Natural killer cell (primary cell): Measurements from ENCODE around the gene RASL11B. TPM values are rescaled to one million over a fixed set of nuclear protein-coding genes. Genes with fewer than 3 reads are reported as not detected.

Source experiments
- ATAC-seq, 3 donors: fragments of 150-1000 bp in 2 of 3; fragments of 200-7000 bp in 1 of 3; cut with Tn5 transposase; 1 replicate in 1 of 3; 2 replicates in 2 of 3; pipeline ENCODE4 v1.10.0; 2021; ENCODE audit warnings: mild to moderate bottlenecking in 2 of 3, moderate library complexity in 2 of 3
- DNase-seq, 2 donors: peaks; one replicate each; pipeline versions ENCODE4 v3.0.0 to v3.0.0-alpha.2; 2013 to 2021; ENCODE audit warnings: mixed read lengths in 1 of 2
- H3K27ac ChIP-seq: one replicate; pipeline ENCODE4 v1.5.1; 2013; ENCODE audit warnings: mild to moderate bottlenecking, low read length
- H3K27me3 ChIP-seq: one replicate; pipeline ENCODE4 v1.6.1; 2013; ENCODE audit warnings: low read length; ENCODE audit not compliant: control insufficient read depth, insufficient read depth
- H3K36me3 ChIP-seq: one replicate; pipeline ENCODE4 v1.6.1; 2013; ENCODE audit warnings: low read length; ENCODE audit not compliant: control insufficient read depth, insufficient read depth
- H3K4me1 ChIP-seq: one replicate; pipeline ENCODE4 v1.6.1; 2013; ENCODE audit warnings: low read length; ENCODE audit not compliant: control insufficient read depth, insufficient read depth
- H3K4me3 ChIP-seq: one replicate; pipeline ENCODE4 v1.5.1; 2013; ENCODE audit warnings: low read length
- H3K9me3 ChIP-seq: one replicate; pipeline ENCODE4 v1.6.1; 2013; ENCODE audit warnings: low read length; ENCODE audit not compliant: control insufficient read depth, insufficient read depth
- H3K27ac Mint-ChIP-seq, 2 donors: one replicate each; pipeline ENCODE4 v1.8.0; 2022; ENCODE audit warnings: mild to moderate bottlenecking in 2 of 2, mixed read lengths in 2 of 2, moderate library complexity in 1 of 2
- H3K27me3 Mint-ChIP-seq, 2 donors: one replicate each; pipeline ENCODE4 v1.8.0; 2022; ENCODE audit warnings: low read depth in 2 of 2, mixed read lengths in 2 of 2
- H3K36me3 Mint-ChIP-seq: one replicate; pipeline ENCODE4 v1.8.0; 2022; ENCODE audit warnings: mixed read lengths
- H3K4me1 Mint-ChIP-seq, 2 donors: one replicate each; pipeline ENCODE4 v1.8.0; 2022; ENCODE audit warnings: mixed read lengths in 2 of 2
- H3K4me3 Mint-ChIP-seq: one replicate; pipeline ENCODE4 v1.8.0; 2022; ENCODE audit warnings: mild to moderate bottlenecking, moderate library complexity, mixed read lengths
- H3K9me3 Mint-ChIP-seq, 2 donors: one replicate each; pipeline ENCODE4 v1.8.0; 2022; ENCODE audit warnings: mixed read lengths in 2 of 2
- WGBS: methylation state at CpG from one replicate; pipeline ENCODE4 v1.1.7; 2013; ENCODE audit warnings: missing lambda C conversion rate; ENCODE audit not compliant: insufficient coverage; 5-methylcytosine and 5-hydroxymethylcytosine counted together
- intact Hi-C: fragments of 100-400 bp; cut with micrococcal nuclease; formaldehyde crosslinking; loops from one replicate; pipeline ENCODE4 v1.14.2; 2022
- total RNA-seq, 4 donors: library from RNA; stranded (reverse); fragments of 120-200 nt in 1 of 4; gene quantifications; one replicate each; pipeline versions ENCODE4 v1.2.3 to v1.2.4, GENCODE V29; 2013 to 2022
- TF ChIP-seq, protein P1 (sequence below): fragments of 200-600 bp; IDR thresholded peaks from one replicate; pipeline ENCODE4 v1.8.0; 2022; ENCODE audit warnings: antibody characterized with exemption

RASL11B gene
- total RNA-seq, 3 donors from 2014 or later (not counting 1 experiment from before 2014, with no cell fraction given) = not detected

DNA sequence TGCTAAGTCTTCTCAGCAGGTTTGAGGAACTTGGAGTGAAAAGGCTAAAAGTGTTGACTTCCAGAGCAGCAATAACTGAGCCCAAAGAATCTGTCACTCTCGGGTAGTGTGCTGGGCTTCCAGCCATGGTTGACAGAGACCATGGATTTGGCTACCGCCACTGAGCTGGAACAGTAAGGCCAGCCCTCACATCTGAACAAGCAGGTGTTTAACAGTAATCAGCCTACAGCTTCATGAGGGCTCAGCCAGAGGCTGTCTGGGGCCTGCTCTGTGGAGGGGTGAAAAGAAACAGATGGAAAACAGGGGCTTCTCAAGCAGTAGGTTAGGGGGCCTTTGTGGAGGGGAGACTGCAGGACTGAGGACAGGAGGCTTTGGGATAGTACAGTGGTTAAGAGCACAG is 14.9 kb downstream of the RASL11B start:
- peaks cover 8% of the 10 kb centered on the region for H3K36me3 Mint-ChIP-seq
- WGBS = 91% methylated on average over 2 of the region's 2 CpGs
- no peaks in the 10 kb centered on the region for H3K9me3 Mint-ChIP-seq
- DNase-seq = no peak
- Histone ChIP-seq H3K36me3 (no peaks in the 10 kb centered on the region), H3K27ac (no peak overlapping the region), H3K4me1 (no peaks in the 10 kb centered on the region), H3K9me3 (no peaks in the 10 kb centered on the region), H3K4me3 (no peak overlapping the region), H3K27me3 (no peaks in the 10 kb centered on the region)
- no peak overlapping the region for H3K27ac Mint-ChIP-seq
- H3K4me1 Mint-ChIP-seq = peaks cover 5 to 9% of the 10 kb centered on the region in 2 donors
- ATAC-seq = no peak
- TF ChIP-seq, protein P1, sequence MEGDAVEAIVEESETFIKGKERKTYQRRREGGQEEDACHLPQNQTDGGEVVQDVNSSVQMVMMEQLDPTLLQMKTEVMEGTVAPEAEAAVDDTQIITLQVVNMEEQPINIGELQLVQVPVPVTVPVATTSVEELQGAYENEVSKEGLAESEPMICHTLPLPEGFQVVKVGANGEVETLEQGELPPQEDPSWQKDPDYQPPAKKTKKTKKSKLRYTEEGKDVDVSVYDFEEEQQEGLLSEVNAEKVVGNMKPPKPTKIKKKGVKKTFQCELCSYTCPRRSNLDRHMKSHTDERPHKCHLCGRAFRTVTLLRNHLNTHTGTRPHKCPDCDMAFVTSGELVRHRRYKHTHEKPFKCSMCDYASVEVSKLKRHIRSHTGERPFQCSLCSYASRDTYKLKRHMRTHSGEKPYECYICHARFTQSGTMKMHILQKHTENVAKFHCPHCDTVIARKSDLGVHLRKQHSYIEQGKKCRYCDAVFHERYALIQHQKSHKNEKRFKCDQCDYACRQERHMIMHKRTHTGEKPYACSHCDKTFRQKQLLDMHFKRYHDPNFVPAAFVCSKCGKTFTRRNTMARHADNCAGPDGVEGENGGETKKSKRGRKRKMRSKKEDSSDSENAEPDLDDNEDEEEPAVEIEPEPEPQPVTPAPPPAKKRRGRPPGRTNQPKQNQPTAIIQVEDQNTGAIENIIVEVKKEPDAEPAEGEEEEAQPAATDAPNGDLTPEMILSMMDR = no peak
- H3K27me3 Mint-ChIP-seq = no peaks in the 10 kb centered on the region
- intact Hi-C loops = no loop called here
- H3K4me3 Mint-ChIP-seq = no peak overlapping the region

GRCh38 chr4:52877694-52878093 is 15.6 kb downstream of the RASL11B start:
- DNase-seq (no peak), ATAC-seq (no peak)
- H3K4me3 Mint-ChIP-seq = no peak overlapping the region
- Histone ChIP-seq H3K4me1 (no peaks in the 10 kb centered on the region), H3K36me3 (no peaks in the 10 kb centered on the region), H3K27me3 (no peaks in the 10 kb centered on the region), H3K9me3 (no peaks in the 10 kb centered on the region), H3K4me3 (no peak overlapping the region), H3K27ac (no peak overlapping the region)
- TF ChIP-seq, protein P1 = no peak
- no peaks in the 10 kb centered on the region for H3K27me3 Mint-ChIP-seq
- peaks cover 5 to 9% of the 10 kb centered on the region in 2 donors for H3K4me1 Mint-ChIP-seq
- intact Hi-C loops = no loop called here
- peaks cover 2% of the 10 kb centered on the region for H3K36me3 Mint-ChIP-seq
- 96% methylated on average over 6 of the region's 6 CpGs for WGBS
- H3K9me3 Mint-ChIP-seq = no peaks in the 10 kb centered on the region
- H3K27ac Mint-ChIP-seq = no peak overlapping the region

GRCh38 chr4:52879471-52879870 is 17.4 kb downstream of the RASL11B start:
- H3K9me3 Mint-ChIP-seq = no peaks in the 10 kb centered on the region
- Histone ChIP-seq H3K9me3 (no peaks in the 10 kb centered on the region), H3K4me3 (no peak overlapping the region), H3K4me1 (no peaks in the 10 kb centered on the region), H3K27me3 (no peaks in the 10 kb centered on the region), H3K27ac (no peak overlapping the region), H3K36me3 (no peaks in the 10 kb centered on the region)
- ATAC-seq (no peak), DNase-seq (no peak)
- H3K27ac Mint-ChIP-seq = no peak overlapping the region
- H3K27me3 Mint-ChIP-seq = no peaks in the 10 kb centered on the region
- 92% methylated on average over 2 of the region's 3 CpGs for WGBS
- intact Hi-C loops = no loop called here
- TF ChIP-seq, protein P1 = no peak
- H3K4me3 Mint-ChIP-seq = no peak overlapping the region
- H3K36me3 Mint-ChIP-seq = no peaks in the 10 kb centered on the region
- peaks cover 5 to 9% of the 10 kb centered on the region in 2 donors for H3K4me1 Mint-ChIP-seq

DNA sequence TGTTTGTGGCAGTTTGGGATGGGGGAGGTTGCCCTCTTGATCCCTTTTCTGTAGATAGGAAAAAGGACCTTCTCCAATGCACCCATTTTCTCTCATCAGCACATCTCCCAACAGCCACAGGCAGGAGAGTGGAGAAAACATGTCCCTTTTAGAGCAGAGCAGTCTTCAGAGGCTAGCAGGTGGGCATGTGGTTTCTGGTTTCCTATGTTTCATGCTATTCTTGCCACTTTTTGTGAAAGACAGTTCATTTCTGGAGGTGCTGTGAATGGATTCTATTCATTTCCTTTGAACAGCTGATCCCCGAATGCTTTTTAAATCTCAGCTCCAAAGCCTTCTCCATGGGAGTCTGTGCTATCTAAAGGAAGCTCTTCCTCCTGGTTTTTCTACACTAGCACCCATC is 18.9 kb downstream of the RASL11B start:
- no peak overlapping the region for H3K4me3 Mint-ChIP-seq
- WGBS = 56% methylated on average over 1 of the region's 1 CpG

More for the DNA sequence above, 18.9 kb downstream of the RASL11B start:
- Mint-ChIP-seq H3K27me3 (no peaks in the 10 kb centered on the region), H3K27ac (no peak overlapping the region), H3K36me3 (no peaks in the 10 kb centered on the region), H3K9me3 (no peaks in the 10 kb centered on the region), H3K4me1 (peaks cover 5 to 9% of the 10 kb centered on the region in 2 donors)
- no peak overlapping the region for H3K4me3 ChIP-seq
- no peaks in the 10 kb centered on the region for H3K4me1 ChIP-seq
- H3K36me3 ChIP-seq = no peaks in the 10 kb centered on the region
- no peaks in the 10 kb centered on the region for H3K27me3 ChIP-seq
- TF ChIP-seq, protein P1 = no peak
- intact Hi-C loops = no loop called here
- no peaks in the 10 kb centered on the region for H3K9me3 ChIP-seq
- DNase-seq (no peak), ATAC-seq (no peak)
- no peak overlapping the region for H3K27ac ChIP-seq
